Fibroblast of the aortic adventitia (primary cell): ENCODE measurements around the gene COL18A1. TPM values are rescaled to one million over a fixed set of nuclear protein-coding genes. Genes with fewer than 3 reads are reported as not detected.

ENCODE experiments used
- DNase-seq: peaks from one replicate; pipeline ENCODE4 v3.0.0-alpha.2; 2010; ENCODE audit warnings: low read depth
- H3K4me3 ChIP-seq: 2 replicates; pipeline ENCODE4 v1.5.1; 2011; ENCODE audit warnings: low read depth, mild to moderate bottlenecking, control low read depth, low read length, moderate library complexity
- CTCF ChIP-seq: IDR thresholded peaks from 2 replicates; pipeline ENCODE4 v1.5.1; 2011; ENCODE audit warnings: mild to moderate bottlenecking, low read length, control low read depth, inconsistent platforms; ENCODE audit not compliant: insufficient read depth
- total RNA-seq: library from RNA; depleted of rRNA; stranded (reverse); fragments of >200 nt; gene quantifications from 2 replicates; pipeline ENCODE4 v1.2.3, GENCODE V29; 2012; ENCODE audit warnings: low replicate concordance

Gene COL18A1
- total RNA-seq, 1 donor = 57.9 TPM

GRCh38 chr21:45531393-45532215 is 126.6 kb downstream of the COL18A1 start:
- no peak for TF ChIP-seq CTCF
- DNase-seq = no peak
- no peak overlapping the region for H3K4me3 ChIP-seq

- no peak overlapping the region for H3K4me3 ChIP-seq
- TF ChIP-seq CTCF = no peak
- no peak for DNase-seq
These were observed 127.9 kb downstream of the COL18A1 start for GRCh38 chr21:45532826-45533360.

GRCh38 chr21:45533361-45533845 is 128.4 kb downstream of the COL18A1 start:
- no peak overlapping the region for H3K4me3 ChIP-seq
- no peak for TF ChIP-seq CTCF
- DNase-seq = no peak

GRCh38 chr21:45533846-45534635 is 129.1 kb downstream of the COL18A1 start:
- no peak for TF ChIP-seq CTCF
- H3K4me3 ChIP-seq = no peak overlapping the region
- DNase-seq = no peak

GRCh38 chr21:45534636-45535331 is 129.8 kb downstream of the COL18A1 start:
- no peak for DNase-seq
- TF ChIP-seq CTCF = no peak
- H3K4me3 ChIP-seq = no peak overlapping the region

- DNase-seq = no peak
- no peak for TF ChIP-seq CTCF
- no peak overlapping the region for H3K4me3 ChIP-seq
These were observed 130.5 kb downstream of the COL18A1 start for GRCh38 chr21:45535341-45536081.
